H1 (cell line): Measurements from ENCODE around the gene OXTR. TPM values are rescaled to one million over a fixed set of nuclear protein-coding genes. Genes with fewer than 3 reads are reported as not detected.

Source experiments
- CTCF ChIA-PET: fragments of 300-600 bp; sonication (Branson Sonifier 250); formaldehyde crosslinking; loops from one replicate; lab custom pipeline; 2021; ENCODE audit not compliant: partially characterized antibody; lab: Charles Lee
- POLR2A ChIA-PET: fragments of 300-600 bp; sonication (Branson Sonifier 250); formaldehyde crosslinking; loops from one replicate; lab custom pipeline; 2021; ENCODE audit warnings: inconsistent platforms; ENCODE audit not compliant: partially characterized antibody; lab: Charles Lee
- DNase-seq, 2 experiments: peaks; one replicate each; pipeline versions ENCODE4 v3.0.0 to v3.0.0-alpha.2; 2010 to 2022; ENCODE audit warnings: low spot score in 2 of 2, low read depth in 1 of 2, mixed read lengths in 1 of 2
- FAIRE-seq: peaks from 2 replicates; lab custom pipeline; 2011; peaks lifted over from hg19 to GRCh38; lab: Jason Lieb, UNC
- H2AFZ ChIP-seq: 2 replicates; pipeline ENCODE4 v1.8.1; 2012; ENCODE audit warnings: low read length, inconsistent platforms
- H2AK5ac ChIP-seq: 2 replicates; pipeline ENCODE4 v1.6.1; 2013; ENCODE audit warnings: low read depth, low read length
- H2BK120ac ChIP-seq: replicated peaks from 2 replicates; pipeline ENCODE3; 2013; ENCODE audit warnings: low read depth, low read length, inconsistent platforms
- H2BK12ac ChIP-seq: 2 replicates; pipeline ENCODE4 v1.6.1; 2013; ENCODE audit warnings: low read depth, low read length
- H2BK15ac ChIP-seq: 2 replicates; pipeline ENCODE4 v1.6.1; 2013; ENCODE audit warnings: low read length
- H2BK20ac ChIP-seq: 2 replicates; pipeline ENCODE4 v1.6.1; 2013; ENCODE audit warnings: low read length
- H2BK5ac ChIP-seq: 2 replicates; pipeline ENCODE4 v1.6.1; 2013; ENCODE audit warnings: low read depth, low read length
- H3K14ac ChIP-seq: 2 replicates; pipeline ENCODE4 v1.6.1; 2013; ENCODE audit warnings: inconsistent platforms; ENCODE audit not compliant: insufficient read length
- H3K18ac ChIP-seq: 2 replicates; pipeline ENCODE4 v1.6.1; 2013; ENCODE audit warnings: low read length; ENCODE audit errors: extremely low read depth
- H3K23ac ChIP-seq: 2 replicates; pipeline ENCODE4 v1.6.1; 2013; ENCODE audit warnings: inconsistent platforms; ENCODE audit not compliant: insufficient read length
- H3K23me2 ChIP-seq: 2 replicates; pipeline ENCODE4 v1.6.1; 2013; ENCODE audit warnings: low read depth, low read length
- H3K27ac ChIP-seq: 2 replicates; pipeline ENCODE4 v1.6.1; 2011; ENCODE audit warnings: low read depth, low read length, inconsistent platforms
- H3K27me3 ChIP-seq, 4 experiments: replicated peaks in 1 of 4; 1 replicate in 1 of 4; 2 replicates in 3 of 4; pipeline versions ENCODE4 v1.6.1 to v1.8.1; 2011 to 2013; ENCODE audit warnings: low read length in 3 of 4, mild to moderate bottlenecking in 3 of 4, inconsistent platforms in 2 of 4, mixed read lengths in 2 of 4, moderate library complexity in 1 of 4; ENCODE audit not compliant: control insufficient read depth in 3 of 4, insufficient read depth in 3 of 4; ENCODE audit errors: extremely low read depth in 1 of 4
- H3K36me3 ChIP-seq, 4 experiments: 2 replicates each; pipeline versions ENCODE4 v1.6.1 to v1.8.1; 2011 to 2013; ENCODE audit warnings: mild to moderate bottlenecking in 4 of 4, low read length in 3 of 4, moderate library complexity in 2 of 4, control low read depth in 1 of 4, inconsistent platforms in 1 of 4; ENCODE audit not compliant: insufficient read depth in 4 of 4, control insufficient read depth in 2 of 4
- H3K4ac ChIP-seq: replicated peaks from 2 replicates; pipeline ENCODE3; 2013; ENCODE audit warnings: low read length, low read depth, mixed read lengths, inconsistent platforms; ENCODE audit not compliant: insufficient read length
- H3K4me1 ChIP-seq, 4 experiments: replicated peaks in 1 of 4; 1 replicate in 1 of 4; 2 replicates in 3 of 4; pipeline versions ENCODE4 v1.6.1 to v1.8.1; 2011 to 2013; ENCODE audit warnings: low read length in 3 of 4, inconsistent platforms in 2 of 4, mixed read lengths in 1 of 4; ENCODE audit not compliant: insufficient read depth in 4 of 4, control insufficient read depth in 3 of 4
- H3K4me2 ChIP-seq, 2 experiments: 2 replicates each; pipeline versions ENCODE4 v1.6.1 to v1.8.1; 2011 to 2013; ENCODE audit warnings: low read depth in 2 of 2, low read length in 2 of 2, control low read depth in 1 of 2, inconsistent platforms in 1 of 2, mild to moderate bottlenecking in 1 of 2; ENCODE audit not compliant: insufficient read depth in 1 of 2
- H3K4me3 ChIP-seq, 4 experiments: fragments of 200-600, 300-600 bp in 1 of 4; sonication (generic), shearing (Covaris generic), sonication (Bioruptor Twin) in 1 of 4; 2 replicates each; pipeline versions ENCODE4 v1.5.1 to v1.8.1; 2011 to 2016; ENCODE audit warnings: low read length in 4 of 4, low read depth in 3 of 4, control low read depth in 2 of 4, inconsistent platforms in 2 of 4, mild to moderate bottlenecking in 2 of 4, mixed read lengths in 1 of 4, moderate library complexity in 1 of 4; ENCODE audit not compliant: insufficient read depth in 2 of 4; ENCODE audit errors: extremely low read depth in 1 of 4
- H3K56ac ChIP-seq: replicated peaks from 2 replicates; pipeline ENCODE3; 2013; ENCODE audit warnings: low read depth, mild to moderate bottlenecking, mixed read lengths, low read length, inconsistent platforms; ENCODE audit not compliant: insufficient read length
- H3K79me1 ChIP-seq: 2 replicates; pipeline ENCODE4 v1.6.1; 2013; ENCODE audit warnings: low read depth, low read length, control low read depth
- H3K79me2 ChIP-seq, 2 experiments: 2 replicates each; pipeline versions ENCODE4 v1.6.1 to v1.8.1; 2012 to 2013; ENCODE audit warnings: low read length in 2 of 2, mild to moderate bottlenecking in 2 of 2, inconsistent platforms in 1 of 2; ENCODE audit not compliant: insufficient read depth in 2 of 2, control insufficient read depth in 1 of 2
- H3K9ac ChIP-seq, 4 experiments: replicated peaks in 1 of 4; 1 replicate in 1 of 4; 2 replicates in 3 of 4; pipeline versions ENCODE4 v1.6.1 to v1.8.1; 2011 to 2013; ENCODE audit warnings: low read depth in 3 of 4, low read length in 3 of 4, control low read depth in 2 of 4, mild to moderate bottlenecking in 2 of 4, moderate library complexity in 2 of 4, inconsistent platforms in 1 of 4; ENCODE audit errors: extremely low read depth in 1 of 4
- H3K9me3 ChIP-seq, 2 experiments: 2 replicates each; pipeline versions ENCODE4 v1.6.1 to v1.8.1; 2012 to 2013; ENCODE audit warnings: mild to moderate bottlenecking in 2 of 2, moderate library complexity in 2 of 2, control low read depth in 1 of 2, inconsistent platforms in 1 of 2, low read depth in 1 of 2, low read length in 1 of 2, mixed read lengths in 1 of 2; ENCODE audit not compliant: insufficient read depth in 2 of 2
- H4K20me1 ChIP-seq, 2 experiments: replicated peaks in 1 of 2; 2 replicates each; pipeline versions ENCODE3 to v1.8.1; 2011 to 2013; ENCODE audit warnings: inconsistent platforms in 2 of 2, low read length in 2 of 2, mild to moderate bottlenecking in 1 of 2; ENCODE audit not compliant: insufficient read depth in 2 of 2, control insufficient read depth in 1 of 2
- H4K5ac ChIP-seq: 2 replicates; pipeline ENCODE4 v1.6.1; 2013; ENCODE audit warnings: low read length, low read depth, mixed read lengths, inconsistent platforms; ENCODE audit not compliant: insufficient read length
- H4K8ac ChIP-seq: 2 replicates; pipeline ENCODE4 v1.8.0; 2013; ENCODE audit warnings: mild to moderate bottlenecking, moderate library complexity, low read length, inconsistent platforms; ENCODE audit not compliant: insufficient read depth; ENCODE audit errors: extremely low read depth
- H4K91ac ChIP-seq: replicated peaks from 2 replicates; pipeline ENCODE3; 2013; ENCODE audit warnings: low read length, mixed read lengths, inconsistent platforms; ENCODE audit not compliant: insufficient read length
- ASH2L ChIP-seq: fragments of 200-600, 300-600 bp; sonication (generic); IDR thresholded peaks from one replicate; pipeline ENCODE4 v1.7.1; 2017; ENCODE audit warnings: low read length
- CHD1 ChIP-seq: IDR thresholded peaks from 2 replicates; pipeline ENCODE4 v1.6.1; 2012; ENCODE audit warnings: low read depth, low read length, improper control_type of control experiment
- EGR1 ChIP-seq: IDR thresholded peaks from 2 replicates; pipeline ENCODE4 v1.6.1; 2011; ENCODE audit warnings: low read depth, low read length, borderline replicate concordance
- KDM5A ChIP-seq: fragments of 200-600 bp; IDR thresholded peaks from 2 replicates; pipeline ENCODE4 v1.7.1; 2012; ENCODE audit warnings: mild to moderate bottlenecking, low read length, inconsistent platforms, mixed read lengths
- POLR2AphosphoS5 ChIP-seq: IDR thresholded peaks from 2 replicates; pipeline ENCODE4 v1.6.1; 2011; ENCODE audit warnings: low read depth, low read length
- SIN3A ChIP-seq, 2 experiments: IDR thresholded peaks in 1 of 2; conservative IDR thresholded peaks in 1 of 2; 2 replicates each; pipeline ENCODE4 v1.6.1; 2011 to 2012; ENCODE audit warnings: low read length in 2 of 2, improper control_type of control experiment in 1 of 2, low read depth in 1 of 2, mild to moderate bottlenecking in 1 of 2
- SP2 ChIP-seq: IDR thresholded peaks from 2 replicates; pipeline ENCODE4 v1.6.1; 2012; ENCODE audit warnings: mild to moderate bottlenecking, low read length, inconsistent platforms
- TBP ChIP-seq: IDR thresholded peaks from 2 replicates; pipeline ENCODE4 v1.6.1; 2011; ENCODE audit warnings: low read depth, low read length, improper control_type of control experiment
- TEAD4 ChIP-seq: IDR thresholded peaks from 2 replicates; pipeline ENCODE4 v1.6.1; 2012; ENCODE audit warnings: low read depth, low read length, inconsistent platforms, mixed read lengths
- WGBS, 2 experiments: shearing (Covaris generic) in 1 of 2; methylation state at CpG; one replicate each; pipeline versions ENCODE4 v1.1.6 to v1.1.7; 2013 to 2015; ENCODE audit warnings: low lambda C conversion rate in 2 of 2, mixed read lengths in 2 of 2, inconsistent platforms in 1 of 2, low coverage in 1 of 2, missing lambda C conversion rate in 1 of 2; ENCODE audit not compliant: insufficient replicate concordance in 2 of 2, insufficient coverage in 1 of 2, insufficient read length in 1 of 2; ENCODE audit errors: extremely low coverage in 1 of 2, missing lambda C conversion rate in 1 of 2; 5-methylcytosine and 5-hydroxymethylcytosine counted together
- polyA plus RNA-seq, 7 experiments: library from polyadenylated mRNA; depleted of rRNA in 3 of 7; stranded (reverse) in 5 of 7; unstranded in 2 of 7; fragments of >200 nt in 5 of 7; fragments of 200-250 nt in 2 of 7; gene quantifications; 1 replicate in 5 of 7; 2 replicates in 1 of 7; 4 replicates in 1 of 7; pipeline versions ENCODE4 v1.2.1 to v1.2.3, GENCODE V29; 2011 to 2013; ENCODE audit warnings: missing spikeins in 2 of 7, mixed read lengths in 2 of 7
- total RNA-seq: library from RNA; stranded (reverse); fragmentation: NEBNext Ultra II Directional; extraction: Animal tissue kit (Norgen Biotek cat#: 25700); gene quantifications from 2 replicates; pipeline ENCODE4 v1.2.1, GENCODE V29; 2021
- TF ChIP-seq, protein P1 (sequence below), 3 experiments: IDR thresholded peaks; 1 replicate in 2 of 3; 2 replicates in 1 of 3; pipeline versions ENCODE4 v1.5.1 to v1.6.1; 2011; ENCODE audit warnings: low read length in 3 of 3, mild to moderate bottlenecking in 3 of 3, inconsistent platforms in 2 of 3, low read depth in 1 of 3, moderate library complexity in 1 of 3; ENCODE audit not compliant: insufficient read depth in 1 of 3; ENCODE audit errors: control extremely low read depth in 1 of 3

Gene OXTR
- total and polyA plus RNA-seq, 2 of the 8 experiments (the other 6 are each of a cell fraction or from before 2014, with no cell fraction given), result 0.77 to 2.3 TPM

- Histone ChIP-seq H3K27me3 (peaks cover 2 to 6% (median 3%) of the 10 kb centered on the region in 4 experiments; a peak in 6 of 7 replicates), H4K91ac (no peak overlapping the region), H4K20me1 (peaks cover 0 to 1% of the 10 kb centered on the region in 2 experiments), H3K9me3 (no peaks in the 10 kb centered on the region), H2BK120ac (no peak overlapping the region), H3K79me1 (no peaks in the 10 kb centered on the region; the same call in 1 of the 2 replicates), H3K4me1 (peaks cover 0 to 4% (median 2%) of the 10 kb centered on the region in 4 experiments; a peak in 4 of 7 replicates), H3K36me3 (no peaks in the 10 kb centered on the region), H2BK15ac (no peak overlapping the region), H2AK5ac (no peak overlapping the region), H3K4me3 (no peak overlapping the region), H2BK20ac (no peak overlapping the region), H3K14ac (no peak overlapping the region), H3K56ac (no peak overlapping the region), H2BK5ac (no peak overlapping the region), H4K8ac (no peak overlapping the region), H2AFZ (no peak overlapping the region), H2BK12ac (no peak overlapping the region), H3K79me2 (no peaks in the 10 kb centered on the region), H3K27ac (no peak overlapping the region), H3K23ac (no peak overlapping the region), H3K9ac (no peak overlapping the region), H3K18ac (no peak overlapping the region), H4K5ac (no peak overlapping the region), H3K4me2 (no peak overlapping the region), H3K4ac (no peak overlapping the region), H3K23me2 (no peaks in the 10 kb centered on the region; the same call in 1 of the 2 replicates)
- FAIRE-seq, result no peak
- CTCF ChIA-PET, result interaction anchor here (0.9 kb wide), 1 partner anchor 1069 kb away, joined by 3 read pairs; no protein-coding TSS in a partner anchor
- 94% methylated on average over 4 of the region's 5 CpGs; no CpG with 5 or more reads in 1 of the 2 experiments for WGBS, 2 experiments
- POLR2A ChIA-PET, result no interaction called here
- TF ChIP-seq POLR2AphosphoS5 (no peak), EGR1 (no peak), CHD1 (no peak), TBP (no peak), SIN3A (conservative IDR thresholded peaks at IDR 0.05 in 1 of 2, IDR thresholded peaks at IDR 0.05 in 1 of 2; ENCODE audit: low read depth in 1 of 2, low read length in 2 of 2) (no peak), SP2 (no peak), ASH2L (no peak), KDM5A (no peak), TEAD4 (no peak)
- TF ChIP-seq, protein P1, sequence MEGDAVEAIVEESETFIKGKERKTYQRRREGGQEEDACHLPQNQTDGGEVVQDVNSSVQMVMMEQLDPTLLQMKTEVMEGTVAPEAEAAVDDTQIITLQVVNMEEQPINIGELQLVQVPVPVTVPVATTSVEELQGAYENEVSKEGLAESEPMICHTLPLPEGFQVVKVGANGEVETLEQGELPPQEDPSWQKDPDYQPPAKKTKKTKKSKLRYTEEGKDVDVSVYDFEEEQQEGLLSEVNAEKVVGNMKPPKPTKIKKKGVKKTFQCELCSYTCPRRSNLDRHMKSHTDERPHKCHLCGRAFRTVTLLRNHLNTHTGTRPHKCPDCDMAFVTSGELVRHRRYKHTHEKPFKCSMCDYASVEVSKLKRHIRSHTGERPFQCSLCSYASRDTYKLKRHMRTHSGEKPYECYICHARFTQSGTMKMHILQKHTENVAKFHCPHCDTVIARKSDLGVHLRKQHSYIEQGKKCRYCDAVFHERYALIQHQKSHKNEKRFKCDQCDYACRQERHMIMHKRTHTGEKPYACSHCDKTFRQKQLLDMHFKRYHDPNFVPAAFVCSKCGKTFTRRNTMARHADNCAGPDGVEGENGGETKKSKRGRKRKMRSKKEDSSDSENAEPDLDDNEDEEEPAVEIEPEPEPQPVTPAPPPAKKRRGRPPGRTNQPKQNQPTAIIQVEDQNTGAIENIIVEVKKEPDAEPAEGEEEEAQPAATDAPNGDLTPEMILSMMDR (IDR thresholded peaks at IDR 0.05; ENCODE audit: control extremely low read depth in 1 of 3, insufficient read depth in 1 of 3, low read depth in 1 of 3, low read length in 3 of 3), result no peak
- peak in 1 of 2 experiments; percentile 26 for DNase-seq
Measured at GRCh38 chr3:8773941-8774542, 4.6 kb upstream of the OXTR start.
